Measurements from ENCODE around the gene AUTS2.

DNA sequence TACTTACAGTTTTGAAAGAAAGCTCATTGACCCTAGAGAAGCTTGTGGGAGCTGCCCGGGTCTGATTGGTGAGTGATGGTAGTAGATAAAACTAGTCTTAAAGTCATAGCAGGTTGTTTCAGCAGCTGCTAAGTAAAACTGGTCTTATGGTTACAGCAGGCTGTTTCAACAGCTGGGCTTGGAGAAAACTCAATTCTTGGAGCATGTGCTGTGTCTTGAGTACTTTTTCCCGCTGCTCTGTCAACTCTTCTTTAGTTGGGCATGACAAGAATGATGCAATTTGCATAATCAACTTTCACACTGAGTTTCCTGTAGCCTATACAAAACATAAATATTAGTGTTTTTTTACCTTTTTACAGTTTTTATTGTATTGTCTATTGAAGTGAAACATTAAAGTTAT, 707.9 kb downstream of the AUTS2 start:
- no peak for TF ChIP-seq ZNF830 (tag by site-specific recombination; IDR thresholded peaks at IDR 0.05; ENCODE audit: low read depth)
- no peak for TF ChIP-seq ZBTB10 (tag by site-specific recombination; IDR thresholded peaks at IDR 0.05)
- no peak for TF ChIP-seq ZNF670 (tag by site-specific recombination; IDR thresholded peaks at IDR 0.05; ENCODE audit: low read depth)
- TF ChIP-seq ZNF571 (tag by site-specific recombination; IDR thresholded peaks at IDR 0.05), result no peak
